ENCODE results near the gene APOOL.

The APOOL gene

DNA sequence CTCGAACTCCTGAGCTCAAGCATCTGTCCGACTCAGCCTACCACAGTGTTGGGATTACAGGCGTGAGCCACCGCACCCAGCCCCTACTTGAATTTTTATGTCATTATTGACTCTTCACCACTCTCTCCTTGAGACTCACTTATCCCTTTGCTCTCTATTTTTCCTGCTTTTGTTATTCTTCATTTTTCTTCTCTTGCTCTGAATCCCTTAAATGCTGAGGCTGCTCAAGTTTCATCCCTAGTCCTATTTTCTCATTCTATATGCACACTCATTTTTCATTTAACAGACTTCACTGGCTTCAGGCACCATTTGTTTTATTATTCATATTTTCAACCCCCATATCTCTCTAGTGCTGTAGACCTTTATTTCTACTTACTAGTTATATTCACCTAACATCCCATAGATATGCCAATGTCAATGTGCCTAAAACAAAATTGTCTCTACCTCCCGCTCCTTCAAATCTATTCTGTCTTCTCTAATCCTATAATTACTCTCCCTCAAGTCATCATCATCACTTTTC lies 85.7 kb downstream of the APOOL start:
- no peak for FAIRE-seq

DNA sequence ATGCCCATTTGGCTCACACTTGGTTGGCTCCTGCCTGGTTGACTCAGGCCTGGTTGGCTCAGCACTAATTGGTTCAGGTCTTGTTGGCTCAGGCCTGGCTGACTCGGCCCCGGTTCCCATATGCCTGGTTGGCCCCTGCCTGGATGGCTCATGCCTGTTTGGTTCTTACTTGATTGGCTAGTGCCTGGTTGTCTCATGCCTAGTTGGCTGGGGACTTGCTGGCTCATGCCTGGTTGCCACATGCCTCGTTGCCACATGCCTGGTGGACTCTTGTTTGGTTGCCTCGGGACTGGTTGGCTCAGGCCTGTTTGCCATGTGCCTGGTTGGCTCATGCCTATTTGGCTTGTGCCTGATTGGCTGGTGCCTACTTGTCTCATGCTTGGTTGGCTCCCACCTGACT lies 103.7 kb downstream of the APOOL start:
- FAIRE-seq, result no peak

DNA sequence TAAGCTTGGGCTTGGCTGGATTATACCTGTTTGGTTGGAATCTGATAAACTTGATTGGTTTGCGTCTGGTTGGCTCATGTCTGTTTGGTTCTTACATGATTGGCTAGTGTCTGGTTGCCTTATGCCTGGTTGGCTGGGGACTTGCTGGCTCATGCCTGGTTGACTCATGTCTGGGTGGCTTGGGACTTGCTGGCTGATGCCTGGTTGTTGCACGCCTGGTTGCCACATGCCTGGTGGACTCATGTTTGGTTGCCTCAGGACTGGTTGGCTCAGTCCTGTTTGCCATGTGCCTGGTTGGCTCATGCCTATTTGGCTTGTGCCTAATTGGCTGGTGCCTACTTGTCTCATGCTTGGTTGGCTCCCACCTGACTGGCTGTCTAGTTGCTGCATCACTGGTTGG lies 104.5 kb downstream of the APOOL start:
- FAIRE-seq, result no peak

DNA sequence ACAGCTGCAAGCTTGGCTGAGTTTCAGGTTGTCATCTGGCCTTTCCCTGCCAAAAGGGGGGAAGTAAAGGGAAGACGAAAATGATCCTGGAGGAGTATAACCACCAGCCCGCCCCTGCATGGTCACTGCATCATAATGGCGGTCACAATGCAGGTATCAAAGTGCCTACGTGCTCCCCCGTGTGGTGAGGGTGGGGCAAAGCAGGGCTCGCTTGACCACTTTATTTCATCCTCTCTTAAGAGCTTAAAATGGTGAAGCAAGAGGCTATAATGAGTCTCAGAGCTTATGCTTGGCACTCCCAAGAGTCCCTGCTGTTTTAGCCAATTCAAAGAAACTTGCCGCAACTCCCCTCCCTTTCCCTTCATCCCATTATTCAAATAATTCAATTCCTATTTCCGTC lies 105.6 kb downstream of the APOOL start:
- FAIRE-seq, result no peak

DNA sequence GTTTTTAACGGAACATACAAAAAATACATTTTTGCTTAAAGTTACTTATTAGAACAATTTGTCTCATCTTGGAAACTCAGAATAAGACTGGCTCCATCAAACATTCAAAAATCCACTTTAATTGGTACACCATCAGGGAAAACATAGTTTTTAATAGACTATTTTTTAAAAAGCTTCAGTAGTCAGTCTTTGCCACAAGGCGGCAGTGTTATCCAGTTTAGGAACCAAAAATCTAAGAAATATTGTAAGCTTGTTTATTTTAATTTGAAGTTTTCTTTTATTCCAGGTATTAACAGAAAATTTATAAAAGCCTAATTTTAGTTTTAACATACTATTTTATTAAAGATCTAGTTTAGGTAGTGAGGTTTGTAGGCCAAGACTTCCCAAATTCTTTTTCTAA lies 107.7 kb downstream of the APOOL start:
- peak; percentile 76 for FAIRE-seq

DNA sequence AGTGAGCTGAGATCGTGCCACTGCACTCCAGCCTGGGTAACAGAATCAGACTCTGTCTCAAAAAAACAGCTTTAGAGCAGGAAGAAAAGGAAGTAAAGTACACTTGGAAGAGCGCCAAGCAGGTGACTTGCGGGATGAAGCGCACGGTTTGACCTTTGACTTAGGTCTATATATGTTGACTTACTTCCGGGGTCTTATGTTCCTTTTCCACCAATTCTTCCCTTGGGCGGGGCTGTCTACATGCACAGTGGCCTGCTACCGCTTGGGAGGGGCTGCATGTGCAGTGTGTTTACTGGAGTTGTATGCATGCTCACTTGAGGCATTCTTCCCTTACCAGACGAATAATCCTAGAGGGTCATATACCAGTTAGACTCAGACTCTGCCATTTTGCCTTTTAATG lies 108.6 kb downstream of the APOOL start:
- no peak for FAIRE-seq

DNA sequence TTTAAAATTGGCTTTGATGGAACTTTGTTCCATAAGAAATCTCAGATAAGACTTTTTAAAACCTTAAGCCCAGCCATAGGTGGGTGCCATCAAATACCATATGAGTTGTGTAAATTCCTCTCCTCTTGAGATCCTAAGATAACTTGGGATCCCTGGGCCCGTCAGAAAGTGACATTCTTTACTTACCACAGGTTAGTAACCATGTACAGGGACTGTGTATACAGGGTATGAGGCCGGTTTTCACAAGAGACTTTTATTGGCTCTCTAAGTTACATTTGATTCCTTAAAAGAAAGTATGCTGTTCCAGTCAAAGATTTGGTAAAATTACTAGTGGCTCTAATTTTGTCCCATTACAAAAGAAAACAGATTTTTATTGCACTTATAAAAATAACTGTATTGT lies 110.1 kb downstream of the APOOL start:
- no peak for FAIRE-seq

DNA sequence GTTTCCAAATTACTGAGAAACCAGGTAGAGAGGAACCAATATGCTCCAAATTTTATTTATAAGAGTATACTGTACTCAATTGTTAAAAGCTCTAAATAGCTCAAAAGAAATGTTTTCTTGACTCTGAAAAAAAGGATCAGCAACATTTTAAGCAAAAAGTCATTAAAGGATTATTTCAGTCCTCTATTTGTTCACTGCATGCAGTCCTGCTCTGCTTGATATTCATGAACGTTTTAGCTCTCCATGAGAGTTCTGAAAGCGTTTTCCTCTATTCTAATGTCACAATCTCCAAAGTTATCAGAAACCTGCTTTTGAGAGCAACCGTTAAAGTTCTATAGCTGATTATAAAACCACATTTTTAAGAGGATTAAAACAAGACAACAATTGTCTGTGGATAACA lies 110.5 kb downstream of the APOOL start:
- no peak for FAIRE-seq

DNA sequence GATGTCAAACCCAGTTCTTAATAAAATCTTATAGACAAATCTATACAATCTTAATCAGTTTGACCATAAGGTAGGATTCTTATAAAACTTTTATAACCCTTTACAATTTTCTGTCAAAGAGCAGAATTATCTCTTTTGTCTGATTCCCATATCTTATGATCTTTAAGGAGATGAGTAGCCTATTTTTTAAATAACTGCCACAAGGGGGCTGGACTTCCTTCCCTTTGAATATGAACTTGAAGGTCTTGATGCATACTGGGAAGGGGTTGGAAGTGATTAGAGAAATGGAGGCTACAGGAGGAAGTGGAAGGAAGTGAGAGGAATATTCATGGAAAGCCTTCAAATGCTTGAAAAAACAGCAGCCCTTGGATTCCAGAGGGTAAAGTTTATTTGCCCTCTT lies 111.1 kb downstream of the APOOL start:
- FAIRE-seq, result no peak

DNA sequence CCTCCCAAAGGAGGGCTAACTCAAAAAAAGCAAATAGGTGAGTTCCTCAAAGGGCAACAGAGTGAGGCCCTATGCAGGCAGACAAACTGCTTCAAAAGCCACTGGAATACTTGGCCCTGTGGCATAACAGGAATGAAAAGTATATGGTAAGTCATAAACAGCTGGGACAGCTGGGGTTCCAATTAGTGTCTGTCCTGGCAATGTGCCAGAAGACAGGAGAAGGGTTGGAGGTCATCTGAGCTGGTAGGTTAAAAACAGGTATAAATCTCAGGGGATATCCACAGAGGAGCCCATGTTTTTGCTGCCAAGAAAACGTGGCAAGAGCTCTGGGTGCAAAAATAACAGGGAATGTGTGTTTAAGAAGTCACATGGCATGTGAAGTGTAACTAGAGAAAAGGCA lies 111.6 kb downstream of the APOOL start:
- no peak for FAIRE-seq

DNA sequence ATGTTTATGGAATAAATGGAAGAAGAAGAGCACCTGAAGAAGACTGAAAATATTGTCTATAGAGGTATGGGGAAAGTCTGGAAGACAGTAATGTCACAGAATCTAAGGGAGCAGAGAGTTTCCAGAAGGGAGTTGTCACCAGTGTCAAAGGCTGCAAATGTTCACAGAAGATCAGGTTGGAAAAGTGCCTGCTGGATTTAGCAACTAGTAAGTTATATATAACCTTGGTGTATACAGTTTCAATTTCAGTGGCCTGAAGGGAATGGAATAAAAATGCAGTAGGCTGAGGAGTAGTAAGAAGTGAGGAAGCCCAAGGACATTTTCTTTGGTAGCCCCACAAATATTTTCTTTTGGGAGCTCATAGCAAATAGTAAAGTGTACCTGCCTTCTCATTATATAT lies 132.7 kb downstream of the APOOL start:
- no peak for FAIRE-seq

DNA sequence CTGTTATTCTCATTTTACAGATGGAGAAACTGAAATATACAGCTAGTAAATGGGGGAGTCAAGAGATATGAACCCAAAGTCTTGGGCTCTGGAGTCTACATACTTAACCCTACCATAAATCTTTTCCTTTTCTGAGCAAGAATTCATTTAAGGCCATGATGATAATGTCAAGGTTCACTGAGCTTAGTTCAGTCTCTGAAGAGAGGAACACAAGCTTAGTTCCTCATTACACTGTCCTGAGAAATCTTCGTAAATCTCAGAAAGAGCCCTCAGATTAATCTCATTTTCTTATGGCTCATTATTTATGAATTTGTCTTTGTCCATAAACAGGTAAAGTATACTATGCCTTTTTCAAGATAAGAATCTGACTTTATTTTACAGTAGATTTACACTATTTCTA lies 135.7 kb downstream of the APOOL start:
- no peak for FAIRE-seq

DNA sequence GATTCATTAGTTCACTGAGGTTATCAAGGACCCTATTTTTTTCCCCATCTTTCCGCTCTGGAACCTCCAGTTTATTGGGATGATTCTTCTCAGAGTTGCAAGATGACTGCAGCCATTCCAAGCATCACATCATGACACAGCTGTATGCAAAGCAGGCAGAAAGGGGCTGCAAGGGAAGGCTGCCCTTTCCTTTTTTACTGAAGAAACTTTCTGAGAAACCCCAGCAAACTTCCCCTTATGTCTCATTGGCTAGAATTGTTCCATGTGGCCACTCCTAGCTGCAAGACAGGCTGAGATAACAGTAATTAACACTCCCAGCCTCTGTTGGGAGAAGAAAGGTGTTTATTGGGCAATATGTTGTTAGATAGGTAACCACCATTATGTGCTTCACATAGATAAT lies 137.3 kb downstream of the APOOL start:
- FAIRE-seq, result no peak

Measured in TTC549 (cell line).